Measurements from ENCODE around the gene GSTM2.

DNA sequence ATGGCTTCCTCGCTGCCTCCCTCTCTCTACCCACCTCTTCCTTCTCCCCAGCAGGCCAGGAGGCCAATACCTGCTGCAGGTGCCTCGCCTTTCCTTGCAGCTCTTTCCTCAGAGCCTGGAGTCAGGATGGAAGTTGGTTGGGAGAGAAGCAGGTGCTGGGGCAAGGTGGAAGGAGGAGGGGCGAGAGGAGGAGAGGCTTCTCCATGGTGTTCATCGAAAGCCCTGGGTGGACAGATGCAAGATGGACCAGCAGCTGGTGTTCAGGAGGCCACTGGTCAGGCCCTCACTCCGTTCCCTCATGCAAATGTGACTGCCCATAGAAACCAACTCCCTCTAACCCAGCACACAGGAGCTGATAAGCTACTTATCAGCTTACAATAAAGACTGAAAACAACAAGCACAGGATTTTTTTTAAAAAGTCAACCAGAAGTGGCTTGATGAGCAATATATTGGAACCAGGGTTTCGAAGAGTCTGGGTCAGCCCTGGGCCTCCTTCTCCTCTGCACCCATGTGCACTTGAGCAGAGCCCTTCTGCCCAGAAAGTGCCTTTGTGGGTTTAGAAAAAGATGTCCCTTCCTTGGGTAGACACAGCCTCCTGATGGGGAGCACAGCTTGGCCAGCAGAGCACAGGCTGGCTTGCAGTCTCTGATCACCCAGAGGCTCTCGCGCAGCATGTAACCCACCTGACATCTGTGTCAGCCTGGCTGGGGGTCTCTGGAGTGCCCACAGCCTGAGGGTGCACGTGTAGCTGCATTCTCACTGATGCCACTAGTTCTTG is 28.6 kb upstream of the GSTM2 start:
- TF ChIP-seq, protein P1, sequence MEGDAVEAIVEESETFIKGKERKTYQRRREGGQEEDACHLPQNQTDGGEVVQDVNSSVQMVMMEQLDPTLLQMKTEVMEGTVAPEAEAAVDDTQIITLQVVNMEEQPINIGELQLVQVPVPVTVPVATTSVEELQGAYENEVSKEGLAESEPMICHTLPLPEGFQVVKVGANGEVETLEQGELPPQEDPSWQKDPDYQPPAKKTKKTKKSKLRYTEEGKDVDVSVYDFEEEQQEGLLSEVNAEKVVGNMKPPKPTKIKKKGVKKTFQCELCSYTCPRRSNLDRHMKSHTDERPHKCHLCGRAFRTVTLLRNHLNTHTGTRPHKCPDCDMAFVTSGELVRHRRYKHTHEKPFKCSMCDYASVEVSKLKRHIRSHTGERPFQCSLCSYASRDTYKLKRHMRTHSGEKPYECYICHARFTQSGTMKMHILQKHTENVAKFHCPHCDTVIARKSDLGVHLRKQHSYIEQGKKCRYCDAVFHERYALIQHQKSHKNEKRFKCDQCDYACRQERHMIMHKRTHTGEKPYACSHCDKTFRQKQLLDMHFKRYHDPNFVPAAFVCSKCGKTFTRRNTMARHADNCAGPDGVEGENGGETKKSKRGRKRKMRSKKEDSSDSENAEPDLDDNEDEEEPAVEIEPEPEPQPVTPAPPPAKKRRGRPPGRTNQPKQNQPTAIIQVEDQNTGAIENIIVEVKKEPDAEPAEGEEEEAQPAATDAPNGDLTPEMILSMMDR (conservative IDR thresholded peaks at IDR 0.05) = no peak
- no peak for TF ChIP-seq EZH2 (IDR thresholded peaks at IDR 0.05; ENCODE audit: low read depth)
